GM20000 (cell line): ENCODE data around the gene OR52L1.

Source experiments
- DNase-seq: peaks from one replicate; pipeline ENCODE4 v3.0.0; 2012; ENCODE audit warnings: low spot score
- TF ChIP-seq, protein P1 (sequence below): IDR thresholded peaks from 2 replicates; pipeline ENCODE4 v1.5.1; 2012; ENCODE audit warnings: mild to moderate bottlenecking, control low read depth; ENCODE audit errors: extremely low read depth, missing control alignments

OR52L1 gene

DNA sequence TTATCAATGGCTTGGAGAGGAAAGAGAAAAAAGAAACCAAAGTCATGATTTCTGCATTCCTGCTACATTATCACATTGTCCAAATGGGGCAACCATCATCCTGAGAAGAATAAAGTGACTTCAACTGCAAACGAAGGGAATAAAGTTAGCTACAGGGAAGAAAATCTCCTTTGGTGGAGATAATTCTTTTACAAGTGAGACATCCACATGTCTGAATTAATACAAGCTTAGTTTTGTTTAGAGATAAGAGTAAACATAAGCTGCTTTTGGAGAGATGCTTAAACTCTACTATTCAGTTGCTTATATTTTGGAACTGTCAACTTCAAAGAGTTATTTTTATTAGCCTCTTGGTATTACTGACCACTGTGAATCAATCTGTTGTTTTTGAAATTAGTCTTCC is at the start of gene OR52L1:
TSS of gene OR52L1 (minus strand) at position 101 of the 400 bp plus-strand sequence. CDS start at position 46, 55 bp downstream.
- DNase-seq, result no peak
- TF ChIP-seq, protein P1, sequence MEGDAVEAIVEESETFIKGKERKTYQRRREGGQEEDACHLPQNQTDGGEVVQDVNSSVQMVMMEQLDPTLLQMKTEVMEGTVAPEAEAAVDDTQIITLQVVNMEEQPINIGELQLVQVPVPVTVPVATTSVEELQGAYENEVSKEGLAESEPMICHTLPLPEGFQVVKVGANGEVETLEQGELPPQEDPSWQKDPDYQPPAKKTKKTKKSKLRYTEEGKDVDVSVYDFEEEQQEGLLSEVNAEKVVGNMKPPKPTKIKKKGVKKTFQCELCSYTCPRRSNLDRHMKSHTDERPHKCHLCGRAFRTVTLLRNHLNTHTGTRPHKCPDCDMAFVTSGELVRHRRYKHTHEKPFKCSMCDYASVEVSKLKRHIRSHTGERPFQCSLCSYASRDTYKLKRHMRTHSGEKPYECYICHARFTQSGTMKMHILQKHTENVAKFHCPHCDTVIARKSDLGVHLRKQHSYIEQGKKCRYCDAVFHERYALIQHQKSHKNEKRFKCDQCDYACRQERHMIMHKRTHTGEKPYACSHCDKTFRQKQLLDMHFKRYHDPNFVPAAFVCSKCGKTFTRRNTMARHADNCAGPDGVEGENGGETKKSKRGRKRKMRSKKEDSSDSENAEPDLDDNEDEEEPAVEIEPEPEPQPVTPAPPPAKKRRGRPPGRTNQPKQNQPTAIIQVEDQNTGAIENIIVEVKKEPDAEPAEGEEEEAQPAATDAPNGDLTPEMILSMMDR, result no peak

- DNase-seq, result no peak
- TF ChIP-seq, protein P1, result no peak
Measured at GRCh38 chr11:6030708-6031405, 44.1 kb upstream of the OR52L1 start, which contains the start of gene OR56A1. Gene OR56A1, minus strand, starts transcription at chr11:6030758. Its CDS starts 3,066 bp downstream, at chr11:6027692.

DNA sequence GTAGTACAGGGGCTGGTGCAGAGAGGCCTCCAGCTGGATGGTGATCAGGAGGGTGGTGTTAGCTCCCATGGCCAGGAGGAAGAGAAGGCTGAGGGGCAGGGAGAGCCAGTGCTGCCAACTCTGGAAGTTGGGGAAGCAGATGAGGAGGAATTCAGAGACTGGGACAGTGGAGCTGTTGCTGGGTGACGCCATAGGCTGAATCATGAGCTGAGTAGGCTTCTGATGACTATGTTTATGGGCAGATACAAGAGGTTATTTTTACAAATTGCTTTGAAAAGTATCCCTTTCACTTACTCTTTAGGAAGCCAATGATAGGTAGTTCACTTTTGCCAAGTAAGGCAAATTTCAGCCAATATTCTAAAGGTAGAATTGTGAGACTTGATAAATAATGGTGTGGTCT is 40.7 kb upstream of the OR52L1 start:
- no peak for DNase-seq

GRCh38 chr11:6025056-6025455 is 38.3 kb upstream of the OR52L1 start:
- no peak for DNase-seq
- TF ChIP-seq, protein P1, result no peak

More for the DNA sequence above, 40.7 kb upstream of the OR52L1 start:
- TF ChIP-seq, protein P1, result no peak

DNA sequence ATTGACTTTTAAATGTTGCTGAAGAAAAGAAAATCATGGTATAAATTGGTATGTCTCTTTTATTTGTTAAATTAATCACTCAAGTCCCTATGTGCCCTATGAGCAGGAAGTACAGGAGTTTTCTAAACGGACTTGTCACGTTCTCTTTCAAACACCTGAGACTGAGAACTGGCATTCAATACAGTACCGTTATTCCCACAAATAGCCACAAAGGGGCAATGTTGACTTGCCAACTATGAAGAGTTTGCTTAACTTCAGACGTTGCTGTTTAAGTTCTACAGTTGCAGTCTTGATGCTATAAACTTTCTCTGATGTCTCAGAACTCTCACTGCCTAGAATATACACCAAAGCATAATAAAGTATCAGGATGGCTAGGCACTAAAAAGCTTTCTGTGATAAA is 36.2 kb upstream of the OR52L1 start:
- DNase-seq, result peak; percentile 20
- TF ChIP-seq, protein P1, result no peak

DNA sequence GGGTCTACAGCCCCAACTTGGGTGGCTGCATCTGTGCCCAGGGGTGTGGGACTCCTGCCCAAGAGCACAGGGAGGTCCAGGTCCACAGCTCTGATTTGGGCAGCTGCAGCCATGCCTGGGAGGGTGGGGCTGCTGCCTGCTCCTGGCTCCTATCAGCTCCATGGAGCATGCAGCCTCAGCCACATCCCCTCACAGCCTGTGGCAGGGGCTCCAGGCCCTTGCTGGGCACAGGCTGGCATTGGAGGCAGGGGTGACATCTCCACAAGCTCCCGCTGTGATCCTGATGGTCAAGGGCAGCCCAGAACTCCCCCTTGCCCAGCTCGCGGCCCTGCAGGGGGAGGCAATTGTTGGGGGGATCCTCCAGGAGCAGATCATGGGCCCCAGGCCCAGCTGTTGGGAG is 26.3 kb upstream of the OR52L1 start:
- DNase-seq, result no peak
- TF ChIP-seq, protein P1, result no peak

GRCh38 chr11:6012035-6012668 is 25.4 kb upstream of the OR52L1 start:
- TF ChIP-seq, protein P1, result no peak
- no peak for DNase-seq
